Ascending aorta (tissue), 2 donors: ENCODE results near the gene ZBTB39. TPM values are rescaled to one million over a fixed set of nuclear protein-coding genes. Genes with fewer than 3 reads are reported as not detected.
"Not testable (repeated sequence)": the region's sequence is repeated elsewhere in the genome, so short reads cannot be mapped to it uniquely, and the experiment has no call there.

Experiments
- DNase-seq, 2 donors: peaks; one replicate each; pipeline ENCODE4 v3.0.0-alpha.2; 2019; ENCODE audit warnings: low spot score in 2 of 2
- H3K27ac ChIP-seq, 2 donors: fragments of 200-600 bp; sonication (generic); one replicate each; pipeline ENCODE4 v1.5.1; 2016 to 2017; ENCODE audit warnings: mild to moderate bottlenecking in 1 of 2
- H3K27me3 ChIP-seq: fragments of 200-600 bp; sonication (generic); one replicate; pipeline ENCODE4 v1.5.1; 2017
- H3K36me3 ChIP-seq, 2 donors: fragments of 200-600 bp; sonication (generic); one replicate each; pipeline ENCODE4 v1.5.1; 2016
- H3K4me1 ChIP-seq, 2 donors: fragments of 200-600 bp; sonication (generic); one replicate each; pipeline ENCODE4 v1.5.1; 2016 to 2017; ENCODE audit warnings: mild to moderate bottlenecking in 1 of 2
- H3K4me3 ChIP-seq, 2 donors: fragments of 200-600 bp; sonication (generic); one replicate each; pipeline ENCODE4 v1.5.1; 2016 to 2017; ENCODE audit warnings: mild to moderate bottlenecking in 1 of 2
- H3K9me3 ChIP-seq, 2 donors: fragments of 200-600 bp; sonication (generic); one replicate each; pipeline ENCODE4 v1.5.1; 2016
- intact Hi-C: fragments of 100-400 bp; cut with DNase I; formaldehyde crosslinking; loops from one replicate; pipeline ENCODE4 v1.15.1; 2023
- total RNA-seq: library from RNA; depleted of rRNA; stranded (reverse); fragments of >200 nt; gene quantifications from one replicate; pipeline ENCODE4 v1.1.0, GENCODE V29; 2016
- TF ChIP-seq, protein P1 (sequence below), 3 experiments: fragments of 200-600 bp in 2 of 3; fragments of 450-650 bp in 1 of 3; sonication (generic) in 2 of 3; IDR thresholded peaks; one replicate each; pipeline ENCODE4 v1.5.1; 2016 to 2019; ENCODE audit warnings: antibody characterized with exemption in 3 of 3, mild to moderate bottlenecking in 1 of 3, moderate library complexity in 1 of 3

Gene ZBTB39
- total RNA-seq, 1 donor from 2014 or later, result 5.9 TPM

DNA sequence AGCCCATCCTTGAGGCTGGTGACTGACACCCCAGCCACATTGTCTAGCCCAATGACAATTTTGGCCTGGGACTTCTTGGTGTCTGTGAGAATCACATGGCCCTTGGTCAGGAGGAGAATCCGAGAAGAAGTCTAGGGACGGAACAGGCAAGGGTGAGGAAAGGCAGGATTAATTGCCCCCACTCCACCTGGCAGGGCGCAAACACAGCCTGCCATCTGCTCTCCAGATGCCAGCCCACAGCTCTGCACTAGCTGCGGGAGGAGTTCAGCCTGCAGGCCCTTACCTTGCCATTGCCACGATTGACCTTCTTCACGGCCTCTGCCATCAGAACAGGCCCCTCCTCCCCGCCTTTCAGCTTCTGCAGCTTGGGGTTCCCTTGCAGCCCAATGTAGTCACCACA is 23.1 kb upstream of the ZBTB39 start:
- Histone ChIP-seq H3K9me3 (no peaks in the 10 kb centered on the region), H3K36me3 (no peaks in the 10 kb centered on the region), H3K27me3 (no peaks in the 10 kb centered on the region), H3K4me1 (no peaks in the 10 kb centered on the region), H3K4me3 (no peak overlapping the region), H3K27ac (no peak overlapping the region)
- intact Hi-C loops, result no loop called here
- TF ChIP-seq, protein P1, sequence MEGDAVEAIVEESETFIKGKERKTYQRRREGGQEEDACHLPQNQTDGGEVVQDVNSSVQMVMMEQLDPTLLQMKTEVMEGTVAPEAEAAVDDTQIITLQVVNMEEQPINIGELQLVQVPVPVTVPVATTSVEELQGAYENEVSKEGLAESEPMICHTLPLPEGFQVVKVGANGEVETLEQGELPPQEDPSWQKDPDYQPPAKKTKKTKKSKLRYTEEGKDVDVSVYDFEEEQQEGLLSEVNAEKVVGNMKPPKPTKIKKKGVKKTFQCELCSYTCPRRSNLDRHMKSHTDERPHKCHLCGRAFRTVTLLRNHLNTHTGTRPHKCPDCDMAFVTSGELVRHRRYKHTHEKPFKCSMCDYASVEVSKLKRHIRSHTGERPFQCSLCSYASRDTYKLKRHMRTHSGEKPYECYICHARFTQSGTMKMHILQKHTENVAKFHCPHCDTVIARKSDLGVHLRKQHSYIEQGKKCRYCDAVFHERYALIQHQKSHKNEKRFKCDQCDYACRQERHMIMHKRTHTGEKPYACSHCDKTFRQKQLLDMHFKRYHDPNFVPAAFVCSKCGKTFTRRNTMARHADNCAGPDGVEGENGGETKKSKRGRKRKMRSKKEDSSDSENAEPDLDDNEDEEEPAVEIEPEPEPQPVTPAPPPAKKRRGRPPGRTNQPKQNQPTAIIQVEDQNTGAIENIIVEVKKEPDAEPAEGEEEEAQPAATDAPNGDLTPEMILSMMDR (IDR thresholded peaks at IDR 0.05), result no peak
- no peak for DNase-seq

DNA sequence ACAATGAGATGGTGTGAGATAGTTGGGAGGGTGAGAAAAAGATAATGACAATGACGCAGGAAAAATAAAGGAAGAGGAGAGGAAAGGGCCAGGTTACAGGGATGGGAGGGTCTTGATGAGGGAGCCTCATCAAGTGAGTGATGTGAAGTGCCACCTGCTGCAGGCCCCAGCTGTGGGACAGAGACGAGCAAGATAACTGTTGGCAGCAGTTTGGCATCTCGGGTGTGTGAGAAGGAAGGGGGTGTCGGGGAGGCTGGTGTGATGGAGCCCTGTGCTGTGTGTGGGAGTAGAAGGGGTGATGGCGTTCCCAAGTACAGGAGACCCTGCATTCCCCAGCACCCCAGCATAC is 21.4 kb upstream of the ZBTB39 start:
- no peaks in the 10 kb centered on the region for H3K9me3 ChIP-seq
- intact Hi-C loops, result no loop called here
- TF ChIP-seq, protein P1 (IDR thresholded peaks at IDR 0.05), result no peak
- no peaks in the 10 kb centered on the region for H3K4me1 ChIP-seq
- no peaks in the 10 kb centered on the region for H3K36me3 ChIP-seq
- no peaks in the 10 kb centered on the region for H3K27me3 ChIP-seq
- H3K27ac ChIP-seq, result no peak overlapping the region
- no peak for DNase-seq
- H3K4me3 ChIP-seq, result no peak overlapping the region

DNA sequence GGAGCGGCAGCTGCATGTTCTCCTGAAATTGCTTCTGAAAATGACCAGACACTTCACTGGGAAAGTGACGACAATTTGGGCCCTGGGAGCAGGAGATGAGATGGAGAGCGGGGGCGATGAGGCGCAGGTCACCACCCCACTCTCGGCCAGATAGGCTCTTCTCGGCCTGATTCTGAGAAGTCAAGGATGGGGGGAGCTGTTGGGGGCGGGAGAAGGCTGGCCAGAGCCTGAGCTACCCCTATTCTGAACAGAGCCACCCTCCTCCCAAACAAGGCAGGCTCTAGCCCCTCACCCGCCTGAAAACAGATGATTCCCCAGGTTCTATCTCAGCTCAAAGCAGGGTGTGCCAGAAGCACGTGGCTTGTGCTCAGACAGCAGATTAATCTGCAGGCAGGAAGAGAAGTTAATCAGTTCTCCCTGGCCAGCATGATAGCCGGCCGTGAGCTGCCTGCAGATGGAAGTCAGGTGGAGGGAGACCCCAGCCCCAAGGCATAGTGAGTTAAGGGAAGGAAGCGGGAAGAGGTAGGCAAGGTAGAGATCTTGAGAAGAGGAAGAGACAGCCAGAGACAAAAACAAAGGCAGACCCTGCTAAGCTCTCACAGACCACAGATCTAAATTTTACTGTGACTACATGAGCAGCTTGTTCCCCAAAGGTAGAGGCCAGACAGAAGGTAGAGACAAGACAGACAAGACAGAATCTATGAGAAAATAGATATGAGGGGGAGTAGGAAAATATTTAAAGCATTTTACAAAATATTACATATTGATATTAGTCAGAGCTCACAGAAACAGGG is 20.9 kb upstream of the ZBTB39 start:
- Histone ChIP-seq H3K9me3 (no peaks in the 10 kb centered on the region), H3K4me3 (no peak overlapping the region), H3K36me3 (no peaks in the 10 kb centered on the region), H3K27me3 (no peaks in the 10 kb centered on the region), H3K4me1 (no peaks in the 10 kb centered on the region), H3K27ac (no peak overlapping the region)
- DNase-seq, result no peak
- TF ChIP-seq, protein P1 (IDR thresholded peaks at IDR 0.05), result no peak
- intact Hi-C loops, result no loop called here

DNA sequence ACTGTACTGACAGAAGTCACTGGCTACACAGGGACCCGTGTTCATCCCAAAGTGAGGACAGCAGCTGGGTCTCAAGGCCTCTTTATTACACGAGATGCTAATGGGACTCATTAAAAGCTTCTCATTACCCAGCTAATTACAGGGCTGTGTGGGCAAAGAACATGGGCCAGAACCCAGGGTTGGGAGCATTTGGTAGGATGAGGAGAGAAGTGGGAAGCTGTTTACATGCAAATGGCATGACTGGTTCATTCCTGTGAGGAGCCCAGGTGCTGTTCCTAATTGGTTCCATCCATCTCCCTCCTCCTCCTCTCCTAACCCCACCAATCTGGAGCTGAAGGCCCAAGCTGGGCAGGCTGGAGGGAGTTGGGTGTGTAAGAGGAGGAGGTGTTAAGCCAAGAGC is 18.9 kb upstream of the ZBTB39 start:
- Histone ChIP-seq H3K9me3 (no peaks in the 10 kb centered on the region), H3K4me1 (no peaks in the 10 kb centered on the region), H3K27ac (no peak overlapping the region), H3K36me3 (no peaks in the 10 kb centered on the region), H3K27me3 (no peaks in the 10 kb centered on the region), H3K4me3 (no peak overlapping the region)
- no peak for DNase-seq
- TF ChIP-seq, protein P1 (IDR thresholded peaks at IDR 0.05), result no peak
- intact Hi-C loops, result no loop called here

DNA sequence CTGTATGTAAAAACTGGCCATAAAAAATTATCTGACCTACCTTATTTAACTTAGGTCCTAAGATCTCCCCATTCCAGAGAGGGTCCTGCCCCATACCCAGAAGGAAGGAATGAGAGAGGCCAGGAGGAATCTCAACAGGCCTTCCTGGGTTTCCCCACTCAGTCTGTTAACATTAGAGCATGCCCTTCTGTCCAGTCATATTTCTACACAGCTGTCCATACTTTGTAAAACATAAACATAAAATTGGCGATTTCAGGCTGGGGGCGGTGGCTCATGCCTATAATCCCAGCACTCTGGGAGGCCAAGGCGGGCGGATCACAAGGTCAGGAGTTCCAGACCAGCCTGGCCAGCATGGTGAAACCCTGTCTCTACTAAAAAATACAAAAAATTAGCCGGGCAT is 16.0 kb upstream of the ZBTB39 start:
- H3K4me3 ChIP-seq, intact Hi-C loops, DNase-seq, H3K27me3 ChIP-seq, H3K9me3 ChIP-seq, H3K27ac ChIP-seq, H3K4me1 ChIP-seq, H3K36me3 ChIP-seq: not testable (repeated sequence)

DNA sequence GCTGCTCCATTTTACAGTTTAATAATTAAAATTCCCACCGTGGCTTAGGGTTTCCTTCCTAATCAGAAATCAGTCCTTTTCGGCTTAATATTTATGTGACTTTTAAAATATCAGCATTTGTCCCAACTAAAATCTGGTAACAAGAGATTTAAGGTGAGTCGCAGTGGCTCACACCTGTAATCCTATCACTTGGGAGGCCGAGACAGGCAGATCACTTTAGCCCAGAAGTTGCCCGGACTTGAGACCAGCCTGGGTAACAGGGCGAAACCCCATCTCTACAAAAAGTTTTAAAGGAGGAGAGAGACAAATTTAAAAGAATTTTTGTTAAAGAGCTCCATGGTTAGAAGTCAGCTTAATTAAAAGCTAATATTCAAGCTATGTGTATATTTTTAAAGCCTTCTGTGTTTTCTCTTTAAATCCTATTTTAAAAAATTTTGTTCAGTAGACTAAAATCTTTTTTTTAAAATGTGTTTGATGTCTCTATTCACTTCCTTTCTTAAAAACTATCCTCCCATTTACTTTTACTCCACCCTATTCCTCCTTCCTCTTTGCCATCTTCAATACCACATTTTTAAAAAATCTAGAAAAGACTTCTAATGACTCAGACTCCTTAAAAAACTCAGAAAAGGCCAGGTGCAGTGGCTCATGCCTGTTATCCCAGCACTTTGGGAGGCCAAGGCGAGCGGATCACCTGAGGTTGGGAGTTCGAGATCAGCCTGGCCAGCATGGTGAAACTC is 13.8 kb upstream of the ZBTB39 start:
- H3K27me3 ChIP-seq, result no peaks in the 10 kb centered on the region
- intact Hi-C loops, result no loop called here
- no peak overlapping the region for H3K27ac ChIP-seq

More for the DNA sequence above, 13.8 kb upstream of the ZBTB39 start:
- Histone ChIP-seq H3K4me3 (no peak overlapping the region), H3K9me3 (no peaks in the 10 kb centered on the region), H3K36me3 (no peaks in the 10 kb centered on the region), H3K4me1 (no peaks in the 10 kb centered on the region)
- DNase-seq, result no peak
- TF ChIP-seq, protein P1 (IDR thresholded peaks at IDR 0.05), result no peak
